OCI-LY7 (cell line): ENCODE measurements around the gene KRT16.

ENCODE experiments used
- CTCF ChIP-seq: fragments of 200-600 bp; sonication (generic); conservative IDR thresholded peaks from 2 replicates; pipeline ENCODE4 v1.5.1; 2014; ENCODE audit warnings: mild to moderate bottlenecking, antibody characterized with exemption, low read length, moderate library complexity, mixed read lengths
- EZH2phosphoT487 ChIP-seq: fragments of 200-600 bp; sonication (generic); IDR thresholded peaks from 2 replicates; pipeline ENCODE4 v1.6.1; 2018; ENCODE audit warnings: low read depth, borderline replicate concordance, mild to moderate bottlenecking, mixed run types, antibody characterized with exemption, low read length, moderate library complexity, mixed read lengths

- TF ChIP-seq CTCF (no peak), EZH2phosphoT487 (no peak)
These were observed 34.7 kb upstream of the KRT16 start for GRCh38 chr17:41647038-41647813.
